ENCODE results near the gene WASF3.
"Not testable (repeated sequence)": the region's sequence is repeated elsewhere in the genome, so short reads cannot be mapped to it uniquely, and the experiment has no call there.

The WASF3 gene

GRCh38 chr13:26722321-26722720, 164.8 kb downstream of the WASF3 start:
- DNase-seq: no peak

GRCh38 chr13:26723620-26724019, 166.1 kb downstream of the WASF3 start:
- not testable (repeated sequence) for DNase-seq

DNA sequence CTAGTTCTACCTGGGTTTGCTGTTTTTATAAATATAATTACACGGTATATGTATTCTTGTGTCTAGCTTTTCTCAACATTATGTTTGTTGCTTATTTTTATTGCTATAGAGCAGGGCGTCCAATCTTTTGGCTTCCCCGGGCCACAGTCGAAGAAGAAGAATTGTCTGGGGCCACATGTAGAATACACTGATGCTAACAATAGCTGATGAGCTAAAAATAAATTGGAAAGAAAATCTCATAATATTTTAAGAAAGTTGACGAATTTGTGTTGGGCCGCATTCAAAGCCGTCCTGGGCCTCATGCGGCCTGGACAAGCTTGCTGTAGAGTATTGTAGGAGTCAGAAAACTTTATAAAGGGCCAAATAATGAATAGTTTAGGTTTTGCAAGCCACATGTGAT, 169.2 kb downstream of the WASF3 start:
- no peak for DNase-seq

DNA sequence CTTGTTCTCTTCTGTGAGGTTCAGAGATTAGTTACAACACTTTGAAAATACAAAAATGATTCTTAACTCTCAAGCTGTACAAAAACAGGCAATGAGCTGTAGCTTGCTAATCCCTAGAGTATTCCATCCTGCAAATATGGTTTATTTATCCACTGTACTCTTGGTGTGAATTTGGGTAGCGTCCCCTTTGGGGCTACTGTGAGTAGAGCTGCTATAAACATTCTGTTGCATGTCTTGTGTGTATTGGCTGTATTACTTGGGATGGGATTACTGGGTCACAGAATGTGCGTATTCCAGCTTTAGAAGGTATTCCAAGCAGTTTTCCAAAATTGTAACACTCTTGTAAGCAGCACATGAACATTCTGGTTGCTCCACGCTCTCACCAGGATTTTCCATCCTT, 169.6 kb downstream of the WASF3 start:
- no peak for DNase-seq

DNA sequence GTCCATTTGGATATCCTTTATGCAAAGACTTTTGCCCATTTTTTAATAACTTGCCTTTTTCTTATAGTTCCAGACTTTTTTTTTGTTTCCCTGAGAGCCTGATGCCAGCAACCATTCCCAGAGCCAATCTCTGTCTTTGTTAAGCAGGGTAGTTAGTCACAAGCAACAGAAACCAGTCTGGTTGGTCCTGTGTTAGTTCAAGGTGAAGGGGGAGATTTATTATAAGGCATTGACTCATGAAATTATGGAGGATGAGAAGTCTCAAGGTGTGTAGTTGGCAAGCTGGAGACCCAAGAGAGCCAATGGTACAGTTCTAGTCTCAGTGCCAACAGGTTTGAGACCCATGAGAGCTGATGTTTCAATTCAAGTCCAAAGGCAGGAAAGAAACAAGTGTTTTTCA, 170.2 kb downstream of the WASF3 start:
- no peak for DNase-seq

GRCh38 chr13:26735677-26736076, 178.2 kb downstream of the WASF3 start:
- DNase-seq: no peak

Data from CD4-positive, alpha-beta T cell treated with Interleukin-21 for 1 hour (primary cell).